Putamen (tissue), 1 donor: ENCODE results near the gene FOS.

Experiments
- DNase-seq: peaks from one replicate; pipeline ENCODE4 v3.0.0-alpha.2; 2016; ENCODE audit warnings: low spot score

FOS gene

GRCh38 chr14:75250800-75251199 is 27.8 kb upstream of the FOS start:
- no peak for DNase-seq

GRCh38 chr14:75252254-75252837 is 26.3 kb upstream of the FOS start:
- DNase-seq: no peak

GRCh38 chr14:75254381-75254822 is 24.2 kb upstream of the FOS start:
- no peak for DNase-seq

- DNase-seq: no peak
Measured at GRCh38 chr14:75254901-75255584, 23.6 kb upstream of the FOS start.

- DNase-seq: no peak
Measured at GRCh38 chr14:75258079-75258802, 20.4 kb upstream of the FOS start.

- peak; percentile 99 for DNase-seq
Measured at GRCh38 chr14:75258803-75259509, 19.7 kb upstream of the FOS start.

GRCh38 chr14:75259510-75259855 is 19.1 kb upstream of the FOS start:
- DNase-seq: peak; percentile 36

GRCh38 chr14:75260025-75260763 is 18.4 kb upstream of the FOS start:
- DNase-seq: no peak

GRCh38 chr14:75261820-75262219 is 16.8 kb upstream of the FOS start:
- no peak for DNase-seq

GRCh38 chr14:75262641-75263040 is 16.0 kb upstream of the FOS start:
- no peak for DNase-seq

- no peak for DNase-seq
Measured at GRCh38 chr14:75264036-75264435, 14.6 kb upstream of the FOS start.

- no peak for DNase-seq
Measured at GRCh38 chr14:75267141-75267721, 11.4 kb upstream of the FOS start.

- no peak for DNase-seq
Measured at GRCh38 chr14:75268633-75269550, 9.7 kb upstream of the FOS start.

- DNase-seq: no peak
Measured at GRCh38 chr14:75271514-75271913, 7.1 kb upstream of the FOS start.

- no peak for DNase-seq
Measured at GRCh38 chr14:75273272-75274049, 5.2 kb upstream of the FOS start.

GRCh38 chr14:75274050-75274898 is 4.4 kb upstream of the FOS start:
- DNase-seq: no peak

- DNase-seq: peak; percentile 61
Measured at GRCh38 chr14:75274899-75275569, 3.6 kb upstream of the FOS start.

- no peak for DNase-seq
Measured at GRCh38 chr14:75275598-75275997, 3.0 kb upstream of the FOS start.
